GM23338 (cell line): ENCODE data around the gene CD177. TPM values are rescaled to one million over a fixed set of nuclear protein-coding genes. Genes with fewer than 3 reads are reported as not detected.

ENCODE experiments used
- CREB1 ChIP-seq: fragments of 250-450 bp; sonication (Bioruptor Pico); IDR thresholded peaks from 2 replicates; pipeline ENCODE4 v1.5.0; 2020; ENCODE audit warnings: low read depth, mild to moderate bottlenecking, moderate library complexity
- EZH2 ChIP-seq: fragments of 200-600 bp; sonication (generic); IDR thresholded peaks from one replicate; pipeline ENCODE4 v1.8.0; 2017; ENCODE audit warnings: antibody characterized with exemption, mild to moderate bottlenecking, low read depth; ENCODE audit not compliant: unreplicated experiment
- EZH2phosphoT487 ChIP-seq: fragments of 200-600 bp; sonication (generic); IDR thresholded peaks from one replicate; pipeline ENCODE4 v1.8.1; 2018; ENCODE audit warnings: antibody characterized with exemption; ENCODE audit not compliant: unreplicated experiment
- STAT1 ChIP-seq: IDR thresholded peaks from one replicate; pipeline ENCODE4 v1.6.1; 2016; ENCODE audit warnings: antibody characterized with exemption; ENCODE audit not compliant: unreplicated experiment
- ZNF331 ChIP-seq: fragments of 250-450 bp; sonication (Bioruptor Pico); IDR thresholded peaks from 2 replicates; pipeline ENCODE4 v1.5.0; 2020; ENCODE audit warnings: low read depth, mild to moderate bottlenecking, moderate library complexity
- polyA plus RNA-seq: library from polyadenylated mRNA; unstranded; fragments of >200 nt; fragmentation: Nextera tagmentation; extraction: Ambion mirVana; gene quantifications from 2 replicates; pipeline ENCODE4 v1.2.1, GENCODE V29; 2016
- total RNA-seq: library from RNA; depleted of rRNA; stranded (reverse); fragments of >200 nt; shearing (Covaris generic); gene quantifications from 2 replicates; pipeline ENCODE4 v1.2.3, GENCODE V29; 2014
- TF ChIP-seq, protein P1 (sequence below): fragments of 250-450 bp; sonication (Bioruptor Pico); IDR thresholded peaks from 2 replicates; pipeline ENCODE4 v1.5.0; 2020; ENCODE audit warnings: mild to moderate bottlenecking, moderate library complexity
- TF ChIP-seq, protein P2 (sequence below): IDR thresholded peaks from 2 replicates; pipeline ENCODE4 v1.6.1; 2016; ENCODE audit warnings: antibody characterized with exemption
- TF ChIP-seq, protein P3 (sequence below): IDR thresholded peaks from one replicate; pipeline ENCODE4 v1.6.1; 2018; ENCODE audit warnings: antibody characterized with exemption; ENCODE audit not compliant: unreplicated experiment

CD177 gene
- total and polyA plus RNA-seq, 2 experiments from 2014 or later, result 0.50 to 0.90 TPM

DNA sequence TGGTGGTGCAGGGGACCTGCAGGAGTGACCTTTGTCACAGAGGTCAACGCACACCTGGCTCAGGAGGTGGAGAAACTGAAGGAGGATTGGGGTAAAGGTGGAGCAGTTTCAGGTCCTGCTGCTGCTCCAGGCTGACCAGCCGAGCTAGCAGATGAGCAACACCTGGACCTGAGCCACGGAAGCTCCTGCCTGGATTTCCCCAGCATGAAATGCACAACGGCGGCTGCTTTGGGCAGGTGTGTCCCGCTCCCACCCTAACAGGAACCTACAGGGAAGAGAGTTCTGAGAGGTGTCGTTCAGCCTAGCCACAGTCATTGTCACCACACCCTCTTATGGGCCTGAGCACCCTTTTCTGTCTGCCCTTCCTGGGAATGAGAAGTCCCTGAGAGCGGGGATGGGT is 15.7 kb upstream of the CD177 start (continued):
- TF ChIP-seq, protein P1, sequence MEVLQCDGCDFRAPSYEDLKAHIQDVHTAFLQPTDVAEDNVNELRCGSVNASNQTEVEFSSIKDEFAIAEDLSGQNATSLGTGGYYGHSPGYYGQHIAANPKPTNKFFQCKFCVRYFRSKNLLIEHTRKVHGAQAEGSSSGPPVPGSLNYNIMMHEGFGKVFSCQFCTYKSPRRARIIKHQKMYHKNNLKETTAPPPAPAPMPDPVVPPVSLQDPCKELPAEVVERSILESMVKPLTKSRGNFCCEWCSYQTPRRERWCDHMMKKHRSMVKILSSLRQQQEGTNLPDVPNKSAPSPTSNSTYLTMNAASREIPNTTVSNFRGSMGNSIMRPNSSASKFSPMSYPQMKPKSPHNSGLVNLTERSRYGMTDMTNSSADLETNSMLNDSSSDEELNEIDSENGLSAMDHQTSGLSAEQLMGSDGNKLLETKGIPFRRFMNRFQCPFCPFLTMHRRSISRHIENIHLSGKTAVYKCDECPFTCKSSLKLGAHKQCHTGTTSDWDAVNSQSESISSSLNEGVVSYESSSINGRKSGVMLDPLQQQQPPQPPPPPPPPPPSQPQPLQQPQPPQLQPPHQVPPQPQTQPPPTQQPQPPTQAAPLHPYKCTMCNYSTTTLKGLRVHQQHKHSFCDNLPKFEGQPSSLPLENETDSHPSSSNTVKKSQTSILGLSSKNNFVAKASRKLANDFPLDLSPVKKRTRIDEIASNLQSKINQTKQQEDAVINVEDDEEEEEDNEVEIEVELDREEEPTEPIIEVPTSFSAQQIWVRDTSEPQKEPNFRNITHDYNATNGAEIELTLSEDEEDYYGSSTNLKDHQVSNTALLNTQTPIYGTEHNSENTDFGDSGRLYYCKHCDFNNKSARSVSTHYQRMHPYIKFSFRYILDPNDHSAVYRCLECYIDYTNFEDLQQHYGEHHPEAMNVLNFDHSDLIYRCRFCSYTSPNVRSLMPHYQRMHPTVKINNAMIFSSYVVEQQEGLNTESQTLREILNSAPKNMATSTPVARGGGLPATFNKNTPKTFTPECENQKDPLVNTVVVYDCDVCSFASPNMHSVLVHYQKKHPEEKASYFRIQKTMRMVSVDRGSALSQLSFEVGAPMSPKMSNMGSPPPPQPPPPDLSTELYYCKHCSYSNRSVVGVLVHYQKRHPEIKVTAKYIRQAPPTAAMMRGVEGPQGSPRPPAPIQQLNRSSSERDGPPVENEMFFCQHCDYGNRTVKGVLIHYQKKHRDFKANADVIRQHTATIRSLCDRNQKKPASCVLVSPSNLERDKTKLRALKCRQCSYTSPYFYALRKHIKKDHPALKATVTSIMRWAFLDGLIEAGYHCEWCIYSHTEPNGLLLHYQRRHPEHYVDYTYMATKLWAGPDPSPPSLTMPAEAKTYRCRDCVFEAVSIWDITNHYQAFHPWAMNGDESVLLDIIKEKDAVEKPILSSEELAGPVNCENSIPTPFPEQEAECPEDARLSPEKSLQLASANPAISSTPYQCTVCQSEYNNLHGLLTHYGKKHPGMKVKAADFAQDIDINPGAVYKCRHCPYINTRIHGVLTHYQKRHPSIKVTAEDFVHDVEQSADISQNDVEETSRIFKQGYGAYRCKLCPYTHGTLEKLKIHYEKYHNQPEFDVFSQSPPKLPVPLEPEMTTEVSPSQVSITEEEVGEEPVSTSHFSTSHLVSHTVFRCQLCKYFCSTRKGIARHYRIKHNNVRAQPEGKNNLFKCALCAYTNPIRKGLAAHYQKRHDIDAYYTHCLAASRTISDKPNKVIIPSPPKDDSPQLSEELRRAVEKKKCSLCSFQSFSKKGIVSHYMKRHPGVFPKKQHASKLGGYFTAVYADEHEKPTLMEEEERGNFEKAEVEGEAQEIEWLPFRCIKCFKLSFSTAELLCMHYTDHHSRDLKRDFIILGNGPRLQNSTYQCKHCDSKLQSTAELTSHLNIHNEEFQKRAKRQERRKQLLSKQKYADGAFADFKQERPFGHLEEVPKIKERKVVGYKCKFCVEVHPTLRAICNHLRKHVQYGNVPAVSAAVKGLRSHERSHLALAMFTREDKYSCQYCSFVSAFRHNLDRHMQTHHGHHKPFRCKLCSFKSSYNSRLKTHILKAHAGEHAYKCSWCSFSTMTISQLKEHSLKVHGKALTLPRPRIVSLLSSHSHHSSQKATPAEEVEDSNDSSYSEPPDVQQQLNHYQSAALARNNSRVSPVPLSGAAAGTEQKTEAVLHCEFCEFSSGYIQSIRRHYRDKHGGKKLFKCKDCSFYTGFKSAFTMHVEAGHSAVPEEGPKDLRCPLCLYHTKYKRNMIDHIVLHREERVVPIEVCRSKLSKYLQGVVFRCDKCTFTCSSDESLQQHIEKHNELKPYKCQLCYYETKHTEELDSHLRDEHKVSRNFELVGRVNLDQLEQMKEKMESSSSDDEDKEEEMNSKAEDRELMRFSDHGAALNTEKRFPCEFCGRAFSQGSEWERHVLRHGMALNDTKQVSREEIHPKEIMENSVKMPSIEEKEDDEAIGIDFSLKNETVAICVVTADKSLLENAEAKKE, result no peak
- TF ChIP-seq, protein P2, sequence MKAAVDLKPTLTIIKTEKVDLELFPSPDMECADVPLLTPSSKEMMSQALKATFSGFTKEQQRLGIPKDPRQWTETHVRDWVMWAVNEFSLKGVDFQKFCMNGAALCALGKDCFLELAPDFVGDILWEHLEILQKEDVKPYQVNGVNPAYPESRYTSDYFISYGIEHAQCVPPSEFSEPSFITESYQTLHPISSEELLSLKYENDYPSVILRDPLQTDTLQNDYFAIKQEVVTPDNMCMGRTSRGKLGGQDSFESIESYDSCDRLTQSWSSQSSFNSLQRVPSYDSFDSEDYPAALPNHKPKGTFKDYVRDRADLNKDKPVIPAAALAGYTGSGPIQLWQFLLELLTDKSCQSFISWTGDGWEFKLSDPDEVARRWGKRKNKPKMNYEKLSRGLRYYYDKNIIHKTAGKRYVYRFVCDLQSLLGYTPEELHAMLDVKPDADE, result no peak
- TF ChIP-seq STAT1, result no peak
- TF ChIP-seq, protein P3, sequence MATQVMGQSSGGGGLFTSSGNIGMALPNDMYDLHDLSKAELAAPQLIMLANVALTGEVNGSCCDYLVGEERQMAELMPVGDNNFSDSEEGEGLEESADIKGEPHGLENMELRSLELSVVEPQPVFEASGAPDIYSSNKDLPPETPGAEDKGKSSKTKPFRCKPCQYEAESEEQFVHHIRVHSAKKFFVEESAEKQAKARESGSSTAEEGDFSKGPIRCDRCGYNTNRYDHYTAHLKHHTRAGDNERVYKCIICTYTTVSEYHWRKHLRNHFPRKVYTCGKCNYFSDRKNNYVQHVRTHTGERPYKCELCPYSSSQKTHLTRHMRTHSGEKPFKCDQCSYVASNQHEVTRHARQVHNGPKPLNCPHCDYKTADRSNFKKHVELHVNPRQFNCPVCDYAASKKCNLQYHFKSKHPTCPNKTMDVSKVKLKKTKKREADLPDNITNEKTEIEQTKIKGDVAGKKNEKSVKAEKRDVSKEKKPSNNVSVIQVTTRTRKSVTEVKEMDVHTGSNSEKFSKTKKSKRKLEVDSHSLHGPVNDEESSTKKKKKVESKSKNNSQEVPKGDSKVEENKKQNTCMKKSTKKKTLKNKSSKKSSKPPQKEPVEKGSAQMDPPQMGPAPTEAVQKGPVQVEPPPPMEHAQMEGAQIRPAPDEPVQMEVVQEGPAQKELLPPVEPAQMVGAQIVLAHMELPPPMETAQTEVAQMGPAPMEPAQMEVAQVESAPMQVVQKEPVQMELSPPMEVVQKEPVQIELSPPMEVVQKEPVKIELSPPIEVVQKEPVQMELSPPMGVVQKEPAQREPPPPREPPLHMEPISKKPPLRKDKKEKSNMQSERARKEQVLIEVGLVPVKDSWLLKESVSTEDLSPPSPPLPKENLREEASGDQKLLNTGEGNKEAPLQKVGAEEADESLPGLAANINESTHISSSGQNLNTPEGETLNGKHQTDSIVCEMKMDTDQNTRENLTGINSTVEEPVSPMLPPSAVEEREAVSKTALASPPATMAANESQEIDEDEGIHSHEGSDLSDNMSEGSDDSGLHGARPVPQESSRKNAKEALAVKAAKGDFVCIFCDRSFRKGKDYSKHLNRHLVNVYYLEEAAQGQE, result no peak
- no peak for TF ChIP-seq EZH2
- no peak for TF ChIP-seq EZH2phosphoT487
- no peak for TF ChIP-seq CREB1 (CRISPR knock-in tag)
- TF ChIP-seq ZNF331 (CRISPR knock-in tag), result no peak
